Activated T-cell treated with anti-CD3 and anti-CD28 coated beads, Interleukin-2, amount 50 U/mL, for 4 hours (primary cell): ENCODE results near the gene ZBTB7B. TPM values are rescaled to one million over a fixed set of nuclear protein-coding genes. Genes with fewer than 3 reads are reported as not detected.

Experiments used
- ATAC-seq, 2 donors: fragments of 200-7000 bp; cut with Tn5 transposase; one replicate each; pipeline ENCODE4 v1.10.0; 2021
- DNase-seq: peaks from one replicate; pipeline ENCODE4 v3.0.0-alpha.2; 2020
- H3K27me3 Mint-ChIP-seq: one replicate; pipeline ENCODE4 v1.8.0; 2021; ENCODE audit warnings: low read depth, mixed read lengths
- H3K36me3 Mint-ChIP-seq: one replicate; pipeline ENCODE4 v1.8.0; 2022; ENCODE audit warnings: mixed read lengths; ENCODE audit not compliant: insufficient read depth
- H3K4me1 Mint-ChIP-seq: one replicate; pipeline ENCODE4 v1.8.0; 2021; ENCODE audit warnings: low read depth, mixed read lengths
- H3K4me3 Mint-ChIP-seq: one replicate; pipeline ENCODE4 v1.8.0; 2021; ENCODE audit warnings: mild to moderate bottlenecking, moderate library complexity, mixed read lengths
- H3K9me3 Mint-ChIP-seq: one replicate; pipeline ENCODE4 v1.8.0; 2021; ENCODE audit warnings: mixed read lengths
- total RNA-seq, 3 donors: library from RNA; stranded (reverse); gene quantifications; one replicate each; pipeline ENCODE4 v1.2.1, GENCODE V29; 2021

The ZBTB7B gene
- total RNA-seq, 3 donors from 2014 or later = 40.6 to 76.0 (median 52.2) TPM

DNA sequence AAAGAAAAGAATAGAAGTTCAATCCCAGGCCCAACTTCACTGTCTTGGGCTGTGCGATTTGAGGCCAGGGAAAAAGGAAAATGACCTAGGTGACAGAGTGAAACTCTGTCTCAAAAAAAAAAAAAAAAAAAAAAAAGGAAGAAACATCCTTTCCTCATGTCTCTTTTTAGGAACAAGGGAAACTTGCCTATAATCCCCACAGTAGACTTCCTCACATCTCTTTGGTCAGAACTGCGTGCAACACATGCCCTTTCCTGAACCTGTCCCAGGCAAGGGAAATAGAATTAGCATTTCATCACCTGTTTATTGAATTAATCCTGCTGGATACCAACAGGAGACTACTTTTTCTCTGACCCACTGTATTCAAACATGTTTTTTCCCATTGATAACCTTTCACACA is 33.3 kb downstream of the ZBTB7B start:
- no peak overlapping the region for H3K4me3 Mint-ChIP-seq
- no peak for DNase-seq
- no peaks in the 10 kb centered on the region for H3K36me3 Mint-ChIP-seq
- no peaks in the 10 kb centered on the region for H3K9me3 Mint-ChIP-seq
- ATAC-seq = no peak
- peaks cover 3% of the 10 kb centered on the region for H3K27me3 Mint-ChIP-seq
- no peaks in the 10 kb centered on the region for H3K4me1 Mint-ChIP-seq

DNA sequence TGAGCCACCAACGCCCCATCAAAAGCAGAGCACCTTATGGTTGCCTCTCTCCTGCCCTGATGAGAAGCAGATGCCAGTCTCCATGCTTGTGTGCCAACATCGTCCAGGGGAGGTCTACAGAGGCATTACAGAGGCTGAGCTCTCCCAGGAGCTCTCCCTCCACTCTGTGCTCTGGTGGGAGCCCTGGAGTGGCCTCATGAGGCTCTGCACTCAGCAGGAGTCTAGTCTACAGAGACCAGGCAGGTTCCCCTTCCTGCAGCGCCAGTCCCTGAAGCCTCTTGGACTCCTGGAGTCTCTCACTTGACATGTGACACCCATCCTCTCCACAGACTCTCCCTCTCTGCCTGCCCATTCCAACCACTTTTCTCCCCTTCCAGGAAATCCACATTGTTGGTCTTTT is 34.4 kb downstream of the ZBTB7B start:
- no peaks in the 10 kb centered on the region for H3K4me1 Mint-ChIP-seq
- DNase-seq (no peak), ATAC-seq (no peak)
- no peak overlapping the region for H3K4me3 Mint-ChIP-seq
- H3K36me3 Mint-ChIP-seq = no peaks in the 10 kb centered on the region
- no peaks in the 10 kb centered on the region for H3K9me3 Mint-ChIP-seq
- peaks cover 3% of the 10 kb centered on the region for H3K27me3 Mint-ChIP-seq

DNA sequence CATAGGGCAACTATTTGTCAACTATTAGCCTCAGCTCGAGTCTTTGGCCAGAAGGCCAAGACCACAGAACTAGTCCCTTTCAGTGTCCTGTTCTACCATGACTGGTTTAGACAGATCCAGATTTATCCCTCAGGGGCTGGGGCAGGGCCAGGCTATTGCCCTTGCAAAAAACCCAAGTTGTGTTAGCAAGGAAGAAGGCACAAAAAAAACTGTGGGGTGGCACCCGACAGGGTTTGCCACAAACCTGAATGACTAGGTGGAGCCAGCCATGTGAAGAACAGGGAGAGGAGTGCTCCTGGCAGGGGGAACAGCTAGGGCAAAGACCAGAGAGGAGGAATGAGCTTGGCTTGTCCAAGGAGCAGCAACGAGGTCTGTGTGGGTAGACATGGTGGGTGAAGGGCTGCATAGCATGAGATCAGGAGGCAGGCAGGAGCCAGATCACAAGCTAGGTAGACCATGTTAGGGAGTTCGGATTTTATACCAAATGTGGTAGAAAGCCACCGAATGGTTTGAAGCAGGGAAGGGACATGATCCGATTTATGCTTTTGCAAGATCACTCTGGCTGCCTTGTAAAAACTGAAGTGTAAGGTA is 35.3 kb downstream of the ZBTB7B start:
- no peak overlapping the region for H3K4me3 Mint-ChIP-seq
- peaks cover 3% of the 10 kb centered on the region for H3K27me3 Mint-ChIP-seq
- H3K36me3 Mint-ChIP-seq = no peaks in the 10 kb centered on the region
- no peaks in the 10 kb centered on the region for H3K9me3 Mint-ChIP-seq
- ATAC-seq = no peak
- H3K4me1 Mint-ChIP-seq = no peaks in the 10 kb centered on the region
- DNase-seq = no peak

DNA sequence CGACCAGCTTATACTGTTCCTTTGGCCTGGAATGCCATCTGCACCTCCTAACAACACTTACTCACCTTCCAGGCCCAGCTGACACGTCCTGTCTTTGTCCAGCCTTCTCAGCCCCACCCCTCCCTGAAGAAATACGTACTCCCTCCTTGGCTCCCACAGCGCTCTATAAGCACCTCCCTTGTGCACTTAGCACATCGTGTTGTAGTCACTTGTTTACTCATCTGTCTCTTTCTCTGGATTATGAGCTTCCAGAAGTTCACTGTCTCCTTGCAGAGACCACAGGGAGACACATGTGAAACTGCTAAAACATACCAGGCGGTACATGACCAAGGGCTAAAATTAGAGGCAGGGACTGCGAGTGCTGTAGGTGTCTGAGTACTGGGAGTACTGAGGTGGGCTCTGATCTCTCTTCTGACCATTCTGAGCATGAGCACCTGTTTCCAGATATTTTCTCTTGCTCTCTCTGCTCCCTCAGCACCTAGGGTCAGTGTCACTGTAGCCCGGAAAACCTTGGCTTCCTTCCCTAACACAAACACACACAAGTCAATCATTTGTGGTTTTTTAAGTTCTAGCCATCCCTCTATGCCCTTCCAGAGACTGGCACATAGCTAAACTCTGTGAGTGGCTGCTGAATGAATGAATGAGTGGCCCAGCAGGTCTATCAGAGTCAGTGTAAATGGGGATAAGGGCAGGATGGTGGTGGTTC is 36.2 kb downstream of the ZBTB7B start:
- peaks cover 4% of the 10 kb centered on the region for H3K27me3 Mint-ChIP-seq
- H3K4me3 Mint-ChIP-seq = no peak overlapping the region
- no peaks in the 10 kb centered on the region for H3K9me3 Mint-ChIP-seq
- no peak for ATAC-seq
- no peaks in the 10 kb centered on the region for H3K36me3 Mint-ChIP-seq
- no peak for DNase-seq
- no peaks in the 10 kb centered on the region for H3K4me1 Mint-ChIP-seq

- DNase-seq = no peak
- no peak for ATAC-seq
- H3K4me1 Mint-ChIP-seq = no peaks in the 10 kb centered on the region
- no peaks in the 10 kb centered on the region for H3K9me3 Mint-ChIP-seq
- no peaks in the 10 kb centered on the region for H3K36me3 Mint-ChIP-seq
- H3K4me3 Mint-ChIP-seq = no peak overlapping the region
- peaks cover 6% of the 10 kb centered on the region for H3K27me3 Mint-ChIP-seq
Measured at GRCh38 chr1:155039308-155039669, 36.7 kb downstream of the ZBTB7B start.

DNA sequence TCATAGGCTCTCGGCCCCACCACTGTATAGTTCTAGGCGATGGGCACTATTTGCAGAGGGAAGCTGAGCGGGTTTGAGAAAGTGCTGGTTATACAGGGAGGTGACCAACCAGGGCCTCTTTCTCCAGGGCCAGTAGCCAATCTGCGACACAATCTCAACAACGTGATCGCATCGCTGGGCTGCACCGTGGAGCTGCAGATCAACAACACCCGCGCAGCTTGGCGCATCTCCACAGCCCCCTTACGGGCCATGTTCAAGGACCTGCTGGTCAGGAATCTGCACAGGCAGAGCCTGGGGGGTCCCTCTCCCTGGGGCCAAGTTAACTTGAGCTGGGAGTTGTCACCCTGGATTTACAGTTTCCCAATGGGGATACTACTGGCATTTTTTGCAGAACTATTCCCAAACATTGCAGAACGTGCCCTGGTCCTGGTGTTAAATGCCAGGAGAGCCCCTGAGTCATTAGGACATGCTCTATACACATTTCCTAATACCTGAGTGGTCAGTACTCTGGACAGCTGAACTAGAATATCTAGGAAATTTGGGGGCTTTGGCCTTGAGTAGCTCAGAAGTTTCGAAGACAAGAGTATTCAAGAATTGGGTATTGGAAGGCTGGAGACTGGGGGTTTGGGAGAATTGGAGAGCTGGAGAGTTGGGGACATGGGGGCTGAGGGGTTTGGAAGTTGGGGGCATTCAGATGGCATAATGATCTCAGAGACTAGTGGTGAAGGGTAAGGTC is 37.9 kb downstream of the ZBTB7B start:
- peaks cover 6% of the 10 kb centered on the region for H3K4me1 Mint-ChIP-seq
- no peaks in the 10 kb centered on the region for H3K9me3 Mint-ChIP-seq
- peaks cover 6% of the 10 kb centered on the region for H3K27me3 Mint-ChIP-seq
- ATAC-seq = no peak
- no peak for DNase-seq
- H3K4me3 Mint-ChIP-seq = no peak overlapping the region
- H3K36me3 Mint-ChIP-seq = no peaks in the 10 kb centered on the region

DNA sequence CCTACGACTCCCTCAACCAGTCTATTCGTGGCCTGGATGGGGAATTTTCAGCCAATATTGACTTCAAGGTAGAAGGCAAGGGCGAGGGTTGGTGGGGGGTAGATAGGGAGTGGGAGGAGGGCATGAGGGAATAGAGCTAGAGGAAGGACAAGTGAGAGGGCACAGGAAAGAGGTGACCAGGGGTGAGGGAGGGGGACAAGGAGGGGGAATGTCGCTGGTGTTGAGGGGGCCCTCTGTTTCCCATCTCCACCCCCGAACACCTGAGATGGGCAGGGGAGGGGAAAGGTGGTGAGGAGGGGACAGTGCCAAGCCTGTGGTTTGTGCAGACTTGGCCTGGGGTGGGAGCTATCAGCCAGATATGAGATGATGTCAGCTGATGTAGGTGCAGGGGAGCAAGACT is 40.2 kb downstream of the ZBTB7B start:
- H3K4me3 Mint-ChIP-seq = no peak overlapping the region
- peaks cover 6% of the 10 kb centered on the region for H3K4me1 Mint-ChIP-seq
- ATAC-seq (no peak), DNase-seq (no peak)
- H3K36me3 Mint-ChIP-seq = no peaks in the 10 kb centered on the region
- H3K9me3 Mint-ChIP-seq = no peaks in the 10 kb centered on the region
- peaks cover 6% of the 10 kb centered on the region for H3K27me3 Mint-ChIP-seq

GRCh38 chr1:155043301-155043702 is 40.7 kb downstream of the ZBTB7B start:
- no peak for ATAC-seq
- H3K27me3 Mint-ChIP-seq = peaks cover 6% of the 10 kb centered on the region
- H3K4me3 Mint-ChIP-seq = no peak overlapping the region
- no peaks in the 10 kb centered on the region for H3K9me3 Mint-ChIP-seq
- no peaks in the 10 kb centered on the region for H3K36me3 Mint-ChIP-seq
- no peak for DNase-seq
- peaks cover 6% of the 10 kb centered on the region for H3K4me1 Mint-ChIP-seq

- peaks cover 3% of the 10 kb centered on the region for H3K27me3 Mint-ChIP-seq
- no peak for DNase-seq
Measured at GRCh38 chr1:155043793-155044192, 41.2 kb downstream of the ZBTB7B start.

DNA sequence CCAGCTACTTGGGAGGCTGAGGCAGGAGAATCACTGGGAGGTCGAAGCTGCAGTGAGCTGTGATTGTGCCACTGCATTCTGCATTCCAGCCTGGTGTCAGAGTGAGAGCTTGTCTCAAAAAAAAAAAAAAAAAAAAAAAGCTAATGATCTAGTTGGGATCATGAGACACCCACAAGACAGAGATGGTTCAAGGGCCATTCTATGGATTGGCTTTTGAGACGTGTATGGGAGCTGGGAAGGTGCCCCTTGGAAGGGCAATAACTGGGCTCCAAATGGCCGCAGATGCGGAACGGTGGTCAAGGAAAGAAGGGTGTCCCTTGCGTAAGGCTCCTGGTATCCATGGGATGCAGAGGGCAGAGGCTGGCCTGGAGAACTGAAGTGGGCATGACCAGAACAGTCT is 41.8 kb downstream of the ZBTB7B start:
- DNase-seq (no peak), ATAC-seq (no peak)
- Mint-ChIP-seq H3K4me1 (peaks cover 6% of the 10 kb centered on the region), H3K27me3 (peaks cover 3% of the 10 kb centered on the region), H3K36me3 (no peaks in the 10 kb centered on the region), H3K4me3 (no peak overlapping the region), H3K9me3 (no peaks in the 10 kb centered on the region)

More at GRCh38 chr1:155043793-155044192, 41.2 kb downstream of the ZBTB7B start:
- no peak for ATAC-seq
- Mint-ChIP-seq H3K4me3 (no peak overlapping the region), H3K4me1 (peaks cover 6% of the 10 kb centered on the region), H3K9me3 (no peaks in the 10 kb centered on the region), H3K36me3 (no peaks in the 10 kb centered on the region)

DNA sequence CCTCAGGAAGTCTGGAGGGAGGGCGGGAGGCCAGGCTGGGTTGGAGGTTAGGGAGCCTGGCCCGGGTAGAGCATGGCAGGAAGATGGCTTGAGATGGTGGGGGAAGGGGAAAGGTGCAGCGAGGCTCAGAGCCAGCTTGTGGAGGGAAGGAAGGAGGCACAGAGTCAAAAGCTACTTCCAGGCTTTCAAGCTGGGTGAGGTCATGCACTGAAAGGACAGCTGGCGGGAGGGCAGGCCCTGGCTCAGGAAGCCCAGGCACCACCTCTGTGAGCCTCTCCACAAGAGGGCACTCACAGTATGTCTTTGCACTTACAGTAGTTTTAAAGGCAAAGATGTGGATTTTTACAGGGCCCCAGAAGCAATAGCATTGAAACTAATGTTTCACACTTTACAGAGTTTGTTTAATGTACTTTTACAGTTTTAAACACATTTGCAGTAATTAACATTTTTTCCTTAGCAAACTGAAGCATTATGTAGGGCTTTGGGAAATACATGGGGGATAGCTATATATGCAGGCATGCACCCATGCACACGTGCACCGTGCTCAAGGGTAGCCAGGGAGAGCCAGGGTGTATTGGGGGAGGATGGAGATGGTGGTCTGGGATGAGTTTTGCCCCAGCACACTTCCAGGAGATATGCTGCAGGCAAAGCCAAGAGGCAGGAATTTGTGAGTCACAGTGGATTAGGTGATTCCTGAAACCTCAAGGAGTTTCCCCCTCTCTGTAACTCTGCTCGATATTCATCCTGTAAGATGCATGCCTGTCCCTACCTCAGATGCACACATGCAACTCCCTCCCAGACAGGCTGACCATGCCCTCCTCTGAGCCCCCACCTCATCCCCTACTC is 42.4 kb downstream of the ZBTB7B start:
- DNase-seq (peak; percentile 49), ATAC-seq (peak; percentile 90 to 95)
- H3K9me3 Mint-ChIP-seq = no peaks in the 10 kb centered on the region
- H3K4me1 Mint-ChIP-seq = peaks cover 7% of the 10 kb centered on the region
- no peak overlapping the region for H3K4me3 Mint-ChIP-seq
- peaks cover 3% of the 10 kb centered on the region for H3K27me3 Mint-ChIP-seq
- no peaks in the 10 kb centered on the region for H3K36me3 Mint-ChIP-seq

- DNase-seq = no peak
- Mint-ChIP-seq H3K36me3 (no peaks in the 10 kb centered on the region), H3K27me3 (peaks cover 3% of the 10 kb centered on the region), H3K4me1 (peaks cover 26% of the 10 kb centered on the region), H3K9me3 (no peaks in the 10 kb centered on the region), H3K4me3 (no peak overlapping the region)
- no peak for ATAC-seq
Measured at GRCh38 chr1:155048449-155049334, 46.1 kb downstream of the ZBTB7B start.

DNA sequence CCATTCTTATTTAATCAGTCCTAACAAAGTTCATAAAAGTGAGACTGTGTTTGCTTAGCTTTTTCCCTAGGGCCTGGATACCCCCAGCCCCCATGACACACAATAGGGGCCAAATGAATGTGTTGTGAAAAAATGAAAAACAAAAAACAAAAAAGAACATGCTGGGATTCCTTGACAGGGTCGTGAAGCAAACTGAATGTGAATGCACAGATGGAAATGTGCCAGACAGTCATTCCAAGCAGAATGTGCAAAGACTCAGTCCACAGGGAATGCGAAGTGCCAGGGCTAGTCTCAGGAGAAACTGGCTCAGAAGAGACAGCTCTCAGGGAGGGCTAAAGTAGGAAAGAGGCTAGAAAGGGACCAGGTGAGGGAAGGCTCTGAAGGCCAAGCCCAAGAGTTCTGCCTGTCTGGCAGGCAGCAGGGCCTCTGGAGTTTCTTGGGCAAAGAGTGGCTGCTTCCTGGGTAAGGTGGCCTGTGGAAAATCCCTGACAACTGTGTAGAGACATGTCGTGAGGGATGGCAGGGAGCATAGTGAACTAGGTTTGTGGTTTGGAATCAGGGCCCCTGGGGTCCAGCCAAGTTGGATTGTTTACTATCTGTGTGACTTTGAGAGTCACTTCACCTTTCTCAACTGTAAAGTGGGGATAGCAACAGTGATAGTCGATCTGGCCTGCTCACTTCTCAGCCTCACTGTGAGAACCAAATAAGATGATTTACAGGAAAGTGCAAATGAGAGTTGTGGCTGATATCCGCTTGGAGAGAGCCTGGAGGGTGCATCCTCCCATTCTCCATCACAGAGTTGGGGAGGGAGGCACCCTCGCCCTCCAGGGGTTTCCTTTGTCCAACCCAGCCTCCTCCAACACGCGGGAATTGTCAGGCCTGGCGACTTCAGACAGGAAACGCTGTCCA is 47.3 kb downstream of the ZBTB7B start:
- ATAC-seq (no peak), DNase-seq (no peak)
- H3K27me3 Mint-ChIP-seq = no peaks in the 10 kb centered on the region
- no peaks in the 10 kb centered on the region for H3K36me3 Mint-ChIP-seq
- H3K9me3 Mint-ChIP-seq = no peaks in the 10 kb centered on the region
- peaks cover 23% of the 10 kb centered on the region for H3K4me1 Mint-ChIP-seq
- H3K4me3 Mint-ChIP-seq = peak overlapping the region; percentile 85
